Sigmoid colon (tissue), 4 donors: Measurements from ENCODE around the gene AATK.

Experiments used
- EP300 ChIP-seq, 4 donors: sonication (generic); formaldehyde crosslinking; IDR thresholded peaks; one replicate each; pipeline ENCODE4 v1.6.1; 2017; ENCODE audit warnings: antibody characterized with exemption in 4 of 4
- POLR2A ChIP-seq, 2 donors: fragments of 450-650 bp; IDR thresholded peaks; one replicate each; pipeline ENCODE4 v1.6.1; 2016; ENCODE audit warnings: antibody characterized with exemption in 2 of 2, mild to moderate bottlenecking in 2 of 2, moderate library complexity in 2 of 2
- POLR2AphosphoS5 ChIP-seq, 4 donors: sonication (generic); formaldehyde crosslinking; IDR thresholded peaks; one replicate each; pipeline ENCODE4 v1.6.1; 2017; ENCODE audit warnings: antibody characterized with exemption in 4 of 4
- TF ChIP-seq, protein P1 (sequence below), 4 experiments: fragments of 450-650 bp in 3 of 4; fragments of 200-600 bp in 1 of 4; IDR thresholded peaks; one replicate each; pipeline ENCODE4 v1.5.1; 2016 to 2019; ENCODE audit warnings: antibody characterized with exemption in 4 of 4, mild to moderate bottlenecking in 3 of 4, moderate library complexity in 2 of 4

DNA sequence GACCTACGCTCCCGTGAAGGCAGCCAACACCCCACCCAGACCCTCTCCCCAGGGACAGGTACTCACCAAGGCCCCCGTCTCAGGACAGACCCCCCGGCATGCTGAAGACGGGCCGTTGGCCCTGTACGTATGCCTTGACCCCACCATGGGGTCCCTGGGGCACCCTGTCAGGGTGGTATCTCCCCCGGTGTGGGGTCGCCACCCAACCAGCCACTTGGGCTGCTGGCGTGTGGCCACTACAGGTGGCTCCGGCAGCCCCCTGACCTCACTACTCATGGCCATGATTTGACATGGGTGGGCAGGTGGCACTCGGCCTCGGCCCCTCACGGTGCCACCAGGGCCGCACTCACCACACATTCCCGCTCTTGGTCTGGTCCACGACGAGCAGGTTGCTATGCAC, 41.6 kb downstream of the AATK start:
- TF ChIP-seq, protein P1, sequence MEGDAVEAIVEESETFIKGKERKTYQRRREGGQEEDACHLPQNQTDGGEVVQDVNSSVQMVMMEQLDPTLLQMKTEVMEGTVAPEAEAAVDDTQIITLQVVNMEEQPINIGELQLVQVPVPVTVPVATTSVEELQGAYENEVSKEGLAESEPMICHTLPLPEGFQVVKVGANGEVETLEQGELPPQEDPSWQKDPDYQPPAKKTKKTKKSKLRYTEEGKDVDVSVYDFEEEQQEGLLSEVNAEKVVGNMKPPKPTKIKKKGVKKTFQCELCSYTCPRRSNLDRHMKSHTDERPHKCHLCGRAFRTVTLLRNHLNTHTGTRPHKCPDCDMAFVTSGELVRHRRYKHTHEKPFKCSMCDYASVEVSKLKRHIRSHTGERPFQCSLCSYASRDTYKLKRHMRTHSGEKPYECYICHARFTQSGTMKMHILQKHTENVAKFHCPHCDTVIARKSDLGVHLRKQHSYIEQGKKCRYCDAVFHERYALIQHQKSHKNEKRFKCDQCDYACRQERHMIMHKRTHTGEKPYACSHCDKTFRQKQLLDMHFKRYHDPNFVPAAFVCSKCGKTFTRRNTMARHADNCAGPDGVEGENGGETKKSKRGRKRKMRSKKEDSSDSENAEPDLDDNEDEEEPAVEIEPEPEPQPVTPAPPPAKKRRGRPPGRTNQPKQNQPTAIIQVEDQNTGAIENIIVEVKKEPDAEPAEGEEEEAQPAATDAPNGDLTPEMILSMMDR (IDR thresholded peaks at IDR 0.05): no peak
- TF ChIP-seq POLR2A (IDR thresholded peaks at IDR 0.05): no peak
- TF ChIP-seq POLR2AphosphoS5 (IDR thresholded peaks at IDR 0.05): no peak
- no peak for TF ChIP-seq EP300 (IDR thresholded peaks at IDR 0.05)
